ENCODE measurements around the gene CIBAR2. TPM values are rescaled to one million over a fixed set of nuclear protein-coding genes. Genes with fewer than 3 reads are reported as not detected.

The CIBAR2 gene
- total RNA-seq, 1 donor from 2014 or later, result not detected

DNA sequence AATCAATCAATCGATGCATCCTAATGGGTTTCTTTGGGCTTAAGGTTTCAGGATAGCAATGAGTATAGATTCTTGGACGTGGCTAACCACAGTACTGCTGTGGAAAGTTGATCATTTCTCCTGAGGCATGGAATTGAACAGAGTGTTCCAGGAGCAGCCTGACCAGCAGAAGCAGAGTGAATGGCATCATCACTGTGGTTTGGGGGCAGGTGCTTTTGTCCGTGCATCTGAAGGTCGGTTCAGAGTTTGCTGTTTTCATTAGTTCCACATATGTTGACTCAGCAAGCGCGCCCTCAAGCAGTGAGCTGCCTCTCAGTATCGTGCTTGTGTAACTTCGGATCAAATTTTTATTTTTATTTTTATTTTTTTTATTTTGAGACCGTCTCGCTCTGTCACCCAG is 59.7 kb downstream of the CIBAR2 start:
- Mint-ChIP-seq H3K4me3 (ENCODE audit: unreplicated experiment) (no peak overlapping the region), H3K4me1 (ENCODE audit: low read depth, unreplicated experiment) (peaks cover 28% of the 10 kb centered on the region), H3K36me3 (ENCODE audit: unreplicated experiment) (no peaks in the 10 kb centered on the region), H3K27me3 (ENCODE audit: unreplicated experiment) (peaks cover 6% of the 10 kb centered on the region), H3K9me3 (ENCODE audit: unreplicated experiment) (peaks cover 2% of the 10 kb centered on the region), H3K27ac (ENCODE audit: unreplicated experiment) (no peak overlapping the region)
- TF ChIP-seq, protein P1, sequence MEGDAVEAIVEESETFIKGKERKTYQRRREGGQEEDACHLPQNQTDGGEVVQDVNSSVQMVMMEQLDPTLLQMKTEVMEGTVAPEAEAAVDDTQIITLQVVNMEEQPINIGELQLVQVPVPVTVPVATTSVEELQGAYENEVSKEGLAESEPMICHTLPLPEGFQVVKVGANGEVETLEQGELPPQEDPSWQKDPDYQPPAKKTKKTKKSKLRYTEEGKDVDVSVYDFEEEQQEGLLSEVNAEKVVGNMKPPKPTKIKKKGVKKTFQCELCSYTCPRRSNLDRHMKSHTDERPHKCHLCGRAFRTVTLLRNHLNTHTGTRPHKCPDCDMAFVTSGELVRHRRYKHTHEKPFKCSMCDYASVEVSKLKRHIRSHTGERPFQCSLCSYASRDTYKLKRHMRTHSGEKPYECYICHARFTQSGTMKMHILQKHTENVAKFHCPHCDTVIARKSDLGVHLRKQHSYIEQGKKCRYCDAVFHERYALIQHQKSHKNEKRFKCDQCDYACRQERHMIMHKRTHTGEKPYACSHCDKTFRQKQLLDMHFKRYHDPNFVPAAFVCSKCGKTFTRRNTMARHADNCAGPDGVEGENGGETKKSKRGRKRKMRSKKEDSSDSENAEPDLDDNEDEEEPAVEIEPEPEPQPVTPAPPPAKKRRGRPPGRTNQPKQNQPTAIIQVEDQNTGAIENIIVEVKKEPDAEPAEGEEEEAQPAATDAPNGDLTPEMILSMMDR (IDR thresholded peaks at IDR 0.05; ENCODE audit: partially characterized antibody, unreplicated experiment), result no peak
- no peak for DNase-seq

DNA sequence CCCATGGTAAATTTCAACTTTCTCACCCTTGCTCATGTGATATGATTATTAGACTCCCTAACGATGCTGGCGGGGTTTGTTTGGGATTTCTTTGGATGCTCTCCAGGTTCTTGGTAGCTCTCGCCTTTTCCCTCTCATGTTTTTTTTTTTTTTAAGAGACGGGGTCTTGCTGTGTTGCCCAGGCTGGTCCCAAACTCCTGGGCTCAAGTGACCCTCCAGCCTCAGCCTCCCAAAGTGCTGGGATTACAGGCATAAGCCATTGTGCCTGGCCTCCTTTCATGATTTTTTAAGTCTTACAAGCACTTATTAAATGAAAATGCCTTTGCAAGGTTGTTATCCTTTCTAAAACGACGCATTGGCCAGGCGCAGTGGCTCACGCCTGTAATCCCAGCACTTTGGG is 60.6 kb downstream of the CIBAR2 start:
- Mint-ChIP-seq H3K36me3 (ENCODE audit: unreplicated experiment) (no peaks in the 10 kb centered on the region), H3K4me1 (ENCODE audit: low read depth, unreplicated experiment) (peaks cover 21% of the 10 kb centered on the region)

DNA sequence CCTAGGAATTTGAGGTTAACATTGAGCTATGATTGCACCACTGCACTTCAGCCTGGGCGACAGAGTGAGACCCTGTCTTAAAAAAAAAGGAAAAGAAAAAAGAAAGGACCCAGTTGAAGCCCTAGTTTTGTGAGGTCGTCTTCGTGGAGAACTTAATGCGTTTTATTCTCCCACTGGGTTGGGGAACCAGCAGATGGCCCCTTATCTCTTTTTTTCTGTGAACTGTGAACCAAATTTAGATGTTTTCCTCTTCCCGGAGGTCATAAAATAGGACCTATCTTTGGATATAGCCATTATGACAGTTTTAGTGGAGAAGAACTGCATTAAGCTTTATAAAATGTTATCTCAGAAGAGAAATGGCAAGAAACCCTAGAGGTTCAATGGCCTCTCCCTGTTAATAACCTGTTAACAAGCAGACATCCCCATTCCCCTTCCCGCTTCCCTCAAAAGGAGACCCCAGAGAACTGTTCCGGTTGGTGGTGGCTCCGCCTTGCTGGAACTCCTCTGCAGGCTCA is 61.1 kb downstream of the CIBAR2 start:
- H3K9me3 Mint-ChIP-seq (ENCODE audit: unreplicated experiment), result peaks cover 4% of the 10 kb centered on the region
- H3K36me3 Mint-ChIP-seq (ENCODE audit: unreplicated experiment), result no peaks in the 10 kb centered on the region
- H3K27ac Mint-ChIP-seq (ENCODE audit: unreplicated experiment), result no peak overlapping the region
- no peak overlapping the region for H3K4me3 Mint-ChIP-seq (ENCODE audit: unreplicated experiment)
- peaks cover 16% of the 10 kb centered on the region for H3K4me1 Mint-ChIP-seq (ENCODE audit: low read depth, unreplicated experiment)
- DNase-seq, result no peak
- TF ChIP-seq, protein P1 (IDR thresholded peaks at IDR 0.05; ENCODE audit: partially characterized antibody, unreplicated experiment), result no peak
- H3K27me3 Mint-ChIP-seq (ENCODE audit: unreplicated experiment), result peaks cover 4% of the 10 kb centered on the region

More for the DNA sequence above, 60.6 kb downstream of the CIBAR2 start:
- no peak overlapping the region for H3K27ac Mint-ChIP-seq (ENCODE audit: unreplicated experiment)
- peaks cover 6% of the 10 kb centered on the region for H3K27me3 Mint-ChIP-seq (ENCODE audit: unreplicated experiment)
- no peak for DNase-seq
- TF ChIP-seq, protein P1 (IDR thresholded peaks at IDR 0.05; ENCODE audit: partially characterized antibody, unreplicated experiment), result no peak
- peaks cover 2% of the 10 kb centered on the region for H3K9me3 Mint-ChIP-seq (ENCODE audit: unreplicated experiment)
- H3K4me3 Mint-ChIP-seq (ENCODE audit: unreplicated experiment), result no peak overlapping the region

DNA sequence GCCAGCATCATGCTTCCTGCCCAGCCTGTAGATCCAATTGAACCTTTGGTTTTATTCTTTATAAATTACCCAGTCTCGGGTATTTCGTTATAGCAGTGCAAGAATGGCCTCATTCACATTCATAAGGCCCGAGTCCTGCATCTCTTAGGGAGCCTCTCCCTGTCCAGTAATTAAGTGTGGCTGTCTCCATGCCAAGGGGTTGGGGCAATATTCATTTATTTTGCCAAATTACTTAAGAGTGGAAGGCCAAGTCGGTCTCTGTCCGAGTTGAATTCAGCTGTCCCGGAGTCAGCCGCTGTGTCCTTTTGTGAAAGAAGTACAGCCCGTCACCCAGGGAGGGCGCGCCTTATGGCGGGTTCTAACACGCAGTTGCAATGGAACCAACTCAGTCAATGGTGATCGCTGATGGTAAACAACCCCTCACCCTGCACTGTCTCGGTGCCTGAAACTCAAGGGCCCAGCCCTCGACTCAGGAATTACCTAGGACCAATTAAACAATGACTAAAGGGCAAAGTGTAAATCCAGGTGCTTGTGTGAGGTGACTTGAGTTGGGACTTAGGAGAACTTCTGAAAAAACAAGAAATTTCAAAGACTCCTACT is 62.5 kb downstream of the CIBAR2 start:
- Mint-ChIP-seq H3K9me3 (ENCODE audit: unreplicated experiment) (peaks cover 4% of the 10 kb centered on the region), H3K4me1 (ENCODE audit: low read depth, unreplicated experiment) (peaks cover 7% of the 10 kb centered on the region), H3K27me3 (ENCODE audit: unreplicated experiment) (peaks cover 4% of the 10 kb centered on the region), H3K27ac (ENCODE audit: unreplicated experiment) (no peak overlapping the region), H3K36me3 (ENCODE audit: unreplicated experiment) (no peaks in the 10 kb centered on the region), H3K4me3 (ENCODE audit: unreplicated experiment) (peak overlapping the region; percentile 52)
- TF ChIP-seq, protein P1 (IDR thresholded peaks at IDR 0.05; ENCODE audit: partially characterized antibody, unreplicated experiment), result no peak
- no peak for DNase-seq

DNA sequence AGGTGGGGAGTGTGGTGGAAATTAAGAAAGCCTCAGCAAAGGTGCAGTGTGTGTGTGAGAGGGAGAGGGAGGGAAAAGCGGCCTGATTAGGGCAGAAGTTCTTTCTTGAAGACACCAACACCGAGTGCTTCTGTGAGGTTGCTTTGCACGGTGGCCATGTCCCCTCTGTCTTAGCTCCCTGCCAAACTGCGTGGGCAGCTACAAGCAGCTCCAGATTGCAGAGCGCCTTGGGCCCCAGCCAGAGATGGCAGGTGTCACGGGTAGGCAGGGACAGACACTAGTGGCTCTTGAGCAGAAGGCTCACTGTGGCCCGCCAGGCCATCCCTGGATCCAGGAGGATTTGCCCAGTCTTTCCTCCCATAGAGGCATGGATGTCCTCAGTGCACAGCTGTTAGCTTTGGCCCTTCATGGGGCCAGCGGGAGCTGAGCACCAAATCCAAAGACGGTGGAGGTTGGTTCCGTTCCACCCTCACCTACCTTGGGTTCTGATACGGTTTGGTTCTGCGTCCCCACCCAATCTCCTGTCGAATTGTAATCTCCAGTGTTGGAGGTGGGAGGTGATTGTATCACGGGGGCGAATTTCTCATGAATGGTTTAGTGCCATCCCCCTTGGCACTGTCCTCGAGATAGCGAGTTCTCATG is 63.2 kb downstream of the CIBAR2 start:
- no peaks in the 10 kb centered on the region for H3K36me3 Mint-ChIP-seq (ENCODE audit: unreplicated experiment)
- H3K27ac Mint-ChIP-seq (ENCODE audit: unreplicated experiment), result no peak overlapping the region
- TF ChIP-seq, protein P1 (IDR thresholded peaks at IDR 0.05; ENCODE audit: partially characterized antibody, unreplicated experiment), result no peak
- H3K4me3 Mint-ChIP-seq (ENCODE audit: unreplicated experiment), result no peak overlapping the region
- peaks cover 4% of the 10 kb centered on the region for H3K9me3 Mint-ChIP-seq (ENCODE audit: unreplicated experiment)
- H3K27me3 Mint-ChIP-seq (ENCODE audit: unreplicated experiment), result peaks cover 4% of the 10 kb centered on the region
- no peak for DNase-seq
- peaks cover 7% of the 10 kb centered on the region for H3K4me1 Mint-ChIP-seq (ENCODE audit: low read depth, unreplicated experiment)
